CD14-positive monocyte (primary cell): ENCODE results near the gene COL27A1. TPM values are rescaled to one million over a fixed set of nuclear protein-coding genes. Genes with fewer than 3 reads are reported as not detected.

Source experiments
- DNase-seq, 3 donors: peaks; one replicate each; pipeline ENCODE4 v3.0.0-alpha.2; 2011 to 2022
- H2AFZ ChIP-seq: 2 replicates; pipeline ENCODE4 v1.6.0; 2012; ENCODE audit warnings: mild to moderate bottlenecking, low read depth, low read length, inconsistent platforms; ENCODE audit not compliant: insufficient read depth, poor library complexity, severe bottlenecking
- H3K27ac ChIP-seq, 2 donors: 1 replicate in 1 of 2; 2 replicates in 1 of 2; pipeline ENCODE4 v1.5.1; 2012 to 2013; ENCODE audit warnings: low read length in 2 of 2, control low read depth in 1 of 2, inconsistent platforms in 1 of 2, low read depth in 1 of 2, mild to moderate bottlenecking in 1 of 2
- H3K27me3 ChIP-seq, 2 donors: one replicate each; pipeline versions ENCODE4 v1.6.0 to v1.6.1; 2011 to 2013; ENCODE audit warnings: low read length in 2 of 2; ENCODE audit not compliant: control insufficient read depth in 2 of 2, insufficient read depth in 2 of 2
- H3K36me3 ChIP-seq, 2 donors: replicated peaks in 1 of 2; 1 replicate in 1 of 2; 2 replicates in 1 of 2; pipeline versions ENCODE4 v1.5.1 to v1.6.1; 2012 to 2013; ENCODE audit warnings: low read length in 2 of 2, control low read depth in 1 of 2, inconsistent platforms in 1 of 2, mild to moderate bottlenecking in 1 of 2; ENCODE audit not compliant: insufficient read depth in 2 of 2, control insufficient read depth in 1 of 2
- H3K4me1 ChIP-seq, 2 donors: 1 replicate in 1 of 2; 2 replicates in 1 of 2; pipeline versions ENCODE4 v1.5.1 to v1.6.1; 2012 to 2013; ENCODE audit warnings: low read length in 2 of 2, control low read depth in 1 of 2, inconsistent platforms in 1 of 2, mild to moderate bottlenecking in 1 of 2, moderate library complexity in 1 of 2; ENCODE audit not compliant: insufficient read depth in 2 of 2, control insufficient read depth in 1 of 2
- H3K4me2 ChIP-seq: replicated peaks from 2 replicates; pipeline ENCODE3; 2012; ENCODE audit warnings: low read length, moderate library complexity, mild to moderate bottlenecking; ENCODE audit not compliant: poor library complexity, severe bottlenecking; ENCODE audit errors: extremely low read depth
- H3K4me3 ChIP-seq, 3 experiments: fragments of 200-600 bp in 1 of 3; sonication (generic) in 1 of 3; replicated peaks in 1 of 3; 1 replicate in 2 of 3; 2 replicates in 1 of 3; pipeline ENCODE4 v1.5.1; 2011 to 2013; ENCODE audit warnings: low read length in 3 of 3, mild to moderate bottlenecking in 3 of 3, control low read depth in 2 of 3, low read depth in 2 of 3, inconsistent platforms in 1 of 3, moderate library complexity in 1 of 3
- H3K79me2 ChIP-seq: 2 replicates; pipeline ENCODE4 v1.6.0; 2012; ENCODE audit warnings: mild to moderate bottlenecking, control low read depth, inconsistent platforms, low read length, moderate library complexity; ENCODE audit not compliant: insufficient read depth
- H3K9ac ChIP-seq: 2 replicates; pipeline ENCODE4 v1.6.0; 2017; ENCODE audit warnings: low read length, mild to moderate bottlenecking; ENCODE audit not compliant: insufficient read depth, poor library complexity, severe bottlenecking
- H3K9me3 ChIP-seq, 2 donors: replicated peaks in 1 of 2; 1 replicate in 1 of 2; 2 replicates in 1 of 2; pipeline versions ENCODE4 v1.5.1 to v1.6.1; 2012 to 2013; ENCODE audit warnings: low read length in 2 of 2, control low read depth in 1 of 2; ENCODE audit not compliant: control insufficient read depth in 1 of 2, insufficient read depth in 1 of 2
- H4K20me1 ChIP-seq: 2 replicates; pipeline ENCODE4 v1.6.0; 2012; ENCODE audit warnings: mild to moderate bottlenecking, low read length, control low read depth, moderate library complexity; ENCODE audit not compliant: insufficient read depth
- H3K27ac Mint-ChIP-seq, 7 donors: one replicate each; pipeline ENCODE4 v1.8.0; 2020; ENCODE audit warnings: mild to moderate bottlenecking in 7 of 7, mixed read lengths in 7 of 7, moderate library complexity in 6 of 7, inconsistent platforms in 2 of 7
- H3K27me3 Mint-ChIP-seq, 3 donors: one replicate each; pipeline ENCODE4 v1.8.0; 2021 to 2022; ENCODE audit warnings: low read depth in 3 of 3, mild to moderate bottlenecking in 3 of 3, mixed read lengths in 3 of 3, moderate library complexity in 3 of 3, inconsistent platforms in 1 of 3
- H3K36me3 Mint-ChIP-seq, 2 donors: one replicate each; pipeline ENCODE4 v1.8.0; 2020; ENCODE audit warnings: mixed read lengths in 2 of 2, inconsistent platforms in 1 of 2, mild to moderate bottlenecking in 1 of 2
- H3K4me1 Mint-ChIP-seq: one replicate; pipeline ENCODE4 v1.8.0; 2020; ENCODE audit warnings: mild to moderate bottlenecking, mixed read lengths
- H3K4me3 Mint-ChIP-seq, 2 donors: one replicate each; pipeline ENCODE4 v1.8.0; 2020; ENCODE audit warnings: mild to moderate bottlenecking in 2 of 2, mixed read lengths in 2 of 2, moderate library complexity in 1 of 2
- H3K9me3 Mint-ChIP-seq, 7 donors: one replicate each; pipeline ENCODE4 v1.8.0; 2020 to 2022; ENCODE audit warnings: mixed read lengths in 7 of 7, mild to moderate bottlenecking in 6 of 7, moderate library complexity in 6 of 7, inconsistent platforms in 2 of 7
- CTCF ChIP-seq: fragments of 200-600 bp; IDR thresholded peaks from one replicate; pipeline ENCODE4 v1.8.0; 2022; ENCODE audit warnings: antibody characterized with exemption, mild to moderate bottlenecking
- WGBS: methylation state at CpG from one replicate; pipeline ENCODE4 v1.1.5; 2013; ENCODE audit warnings: missing lambda C conversion rate; ENCODE audit not compliant: insufficient coverage; 5-methylcytosine and 5-hydroxymethylcytosine counted together
- intact Hi-C, 2 donors: fragments of 100-400 bp; cut with micrococcal nuclease; formaldehyde crosslinking; loops; one replicate each; pipeline versions ENCODE4 v1.15.0 to v1.15.1; 2023
- polyA plus RNA-seq, 3 donors: library from polyadenylated mRNA; depleted of rRNA in 1 of 3; unstranded in 2 of 3; stranded (reverse) in 1 of 3; fragments of 300-500 nt in 2 of 3; fragments of >200 nt in 1 of 3; fragmentation: Illumina TruSeq in 2 of 3; gene quantifications; 1 replicate in 2 of 3; 2 replicates in 1 of 3; pipeline ENCODE4 v1.2.3, GENCODE V29; 2012 to 2021

Gene COL27A1
- polyA plus RNA-seq, 3 donors = 0.03 TPM; not detected in 2

DNA sequence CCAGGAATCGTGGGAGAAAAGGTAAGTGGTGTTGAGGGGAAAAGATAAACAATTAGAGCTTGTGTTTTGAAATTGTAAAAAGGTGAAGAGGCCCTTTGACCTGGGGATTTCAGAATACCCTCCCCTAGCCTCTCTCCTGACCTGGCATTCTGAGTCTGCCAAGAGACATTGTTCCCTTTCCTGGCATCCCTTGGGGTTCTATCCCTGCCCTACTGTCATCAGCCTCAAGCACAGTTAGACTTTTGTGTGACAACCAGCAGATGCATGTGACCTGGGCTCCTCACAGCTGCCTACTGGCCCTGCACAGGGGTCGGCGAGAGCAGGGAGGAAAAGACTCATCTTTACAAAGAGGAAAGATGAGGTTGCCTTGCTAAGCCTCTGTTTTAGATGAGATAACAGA, 95.3 kb downstream of the COL27A1 start:
- Histone ChIP-seq H3K79me2 (no peaks in the 10 kb centered on the region), H3K9me3 (no peaks in the 10 kb centered on the region), H3K36me3 (no peaks in the 10 kb centered on the region), H3K9ac (peak overlapping the region; percentile 4), H3K27ac (no peak overlapping the region), H4K20me1 (no peaks in the 10 kb centered on the region), H2AFZ (no peak overlapping the region), H3K4me3 (no peak overlapping the region), H3K4me1 (no peaks in the 10 kb centered on the region), H3K4me2 (no peak overlapping the region), H3K27me3 (no peaks in the 10 kb centered on the region)
- H3K4me1 Mint-ChIP-seq = no peaks in the 10 kb centered on the region
- no peaks in the 10 kb centered on the region for H3K36me3 Mint-ChIP-seq
- intact Hi-C loops = no loop called here
- WGBS = 83% methylated on average over 2 of the region's 3 CpGs
- no peak for DNase-seq
- H3K4me3 Mint-ChIP-seq = no peak overlapping the region
- H3K27me3 Mint-ChIP-seq = peaks cover 1 to 2% (median 1%) of the 10 kb centered on the region in 3 donors
- H3K27ac Mint-ChIP-seq = no peak overlapping the region
- peaks cover 0 to 4% (median 0%) of the 10 kb centered on the region in 7 donors for H3K9me3 Mint-ChIP-seq
- no peak for TF ChIP-seq CTCF

DNA sequence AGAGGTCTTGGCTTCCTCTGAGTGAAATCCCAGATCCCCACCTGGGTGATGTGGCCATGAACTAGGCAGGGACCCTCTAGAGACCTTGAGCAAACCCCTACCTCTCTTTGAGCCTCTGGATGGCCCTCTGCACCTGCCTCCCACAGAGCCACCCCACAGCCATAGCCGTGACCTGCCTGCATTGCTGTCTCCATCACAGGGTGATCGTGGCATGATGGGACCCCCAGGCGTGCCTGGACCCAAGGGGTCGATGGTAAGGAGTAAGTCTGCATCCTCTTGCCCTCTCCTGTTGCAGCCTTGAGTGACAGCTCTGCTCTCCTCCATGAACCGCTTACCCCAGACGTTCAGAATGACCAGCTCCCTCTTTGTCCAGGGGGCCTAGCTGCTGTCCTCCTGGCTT, 97.1 kb downstream of the COL27A1 start:
- H3K4me3 Mint-ChIP-seq = no peak overlapping the region
- WGBS = 85% methylated on average over 6 of the region's 6 CpGs
- H3K4me1 Mint-ChIP-seq = no peaks in the 10 kb centered on the region
- intact Hi-C loops = no loop called here
- no peak overlapping the region for H3K27ac ChIP-seq
- DNase-seq = no peak
- TF ChIP-seq CTCF = no peak
- peaks cover 0 to 4% (median 0%) of the 10 kb centered on the region in 7 donors for H3K9me3 Mint-ChIP-seq
- H3K4me1 ChIP-seq = no peaks in the 10 kb centered on the region
- H3K36me3 Mint-ChIP-seq = no peaks in the 10 kb centered on the region
- no peaks in the 10 kb centered on the region for H3K79me2 ChIP-seq
- H3K27me3 Mint-ChIP-seq = peaks cover 1 to 6% (median 1%) of the 10 kb centered on the region in 3 donors
- H3K4me2 ChIP-seq = no peak overlapping the region
- no peak overlapping the region for H3K4me3 ChIP-seq
- no peaks in the 10 kb centered on the region for H3K9me3 ChIP-seq
- no peak overlapping the region for H3K27ac Mint-ChIP-seq
- no peaks in the 10 kb centered on the region for H3K36me3 ChIP-seq
- no peak overlapping the region for H3K9ac ChIP-seq
- no peak overlapping the region for H2AFZ ChIP-seq
- no peaks in the 10 kb centered on the region for H4K20me1 ChIP-seq
- H3K27me3 ChIP-seq = no peaks in the 10 kb centered on the region
